COLO829 (cell line): ENCODE measurements around the gene PAQR8.
"Not testable (repeated sequence)": the region's sequence is repeated elsewhere in the genome, so short reads cannot be mapped to it uniquely, and the experiment has no call there.

ENCODE experiments used
- DNase-seq: peaks from one replicate; pipeline ENCODE4 v3.0.0; 2012; ENCODE audit warnings: low spot score

PAQR8 gene

GRCh38 chr6:52377538-52378221, 15.7 kb downstream of the PAQR8 start:
- no peak for DNase-seq

DNA sequence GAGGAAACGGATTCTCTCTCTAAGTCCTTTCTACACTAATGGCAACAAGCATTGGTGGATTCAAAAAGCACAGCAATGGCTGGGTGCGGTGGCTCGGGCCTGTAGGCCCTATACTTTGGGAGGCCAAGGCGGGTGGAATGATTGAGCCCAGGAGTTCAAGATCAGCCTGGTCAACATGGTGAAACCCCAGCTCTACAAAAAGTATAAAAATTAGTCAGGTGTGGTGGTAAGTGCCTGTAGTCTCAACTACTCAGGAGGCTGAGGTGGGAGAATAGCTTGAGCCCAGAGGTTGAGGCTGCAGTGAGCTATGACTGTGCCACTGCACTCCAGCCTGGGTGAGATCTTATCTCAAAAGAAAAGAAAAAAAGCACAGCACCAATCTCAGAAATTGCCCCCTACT, 19.3 kb downstream of the PAQR8 start:
- no peak for DNase-seq

DNA sequence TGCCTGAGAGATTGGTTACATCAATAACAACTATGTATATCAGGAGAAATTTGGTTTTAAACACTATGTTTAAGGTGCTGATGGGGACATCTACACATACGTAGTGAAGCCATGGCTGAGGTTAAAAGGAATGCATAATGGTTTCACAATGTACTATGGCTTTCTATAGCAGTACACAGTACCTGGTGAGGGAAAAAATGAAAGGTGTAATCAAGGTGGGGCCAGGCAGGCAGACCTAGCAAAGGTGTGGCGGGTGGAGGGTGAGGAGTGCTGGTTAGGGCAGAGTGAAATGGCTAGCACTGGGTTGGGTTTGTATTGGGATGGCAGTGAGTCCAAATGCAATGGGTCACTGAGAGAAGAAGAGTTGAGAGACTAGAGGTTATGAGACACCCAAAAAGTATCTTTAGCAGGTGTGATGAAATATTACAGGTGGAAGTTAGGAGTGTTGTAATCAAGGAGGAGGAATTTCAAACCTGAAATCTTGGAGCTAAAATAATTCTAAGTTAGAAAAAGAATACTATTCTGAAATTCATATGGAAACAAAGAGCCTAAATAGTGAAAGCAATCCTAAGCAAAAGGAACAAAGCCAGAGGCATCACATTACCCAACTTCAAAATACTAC, 22.3 kb downstream of the PAQR8 start:
- no peak for DNase-seq

GRCh38 chr6:52385074-52385473, 23.1 kb downstream of the PAQR8 start:
- DNase-seq: no peak

DNA sequence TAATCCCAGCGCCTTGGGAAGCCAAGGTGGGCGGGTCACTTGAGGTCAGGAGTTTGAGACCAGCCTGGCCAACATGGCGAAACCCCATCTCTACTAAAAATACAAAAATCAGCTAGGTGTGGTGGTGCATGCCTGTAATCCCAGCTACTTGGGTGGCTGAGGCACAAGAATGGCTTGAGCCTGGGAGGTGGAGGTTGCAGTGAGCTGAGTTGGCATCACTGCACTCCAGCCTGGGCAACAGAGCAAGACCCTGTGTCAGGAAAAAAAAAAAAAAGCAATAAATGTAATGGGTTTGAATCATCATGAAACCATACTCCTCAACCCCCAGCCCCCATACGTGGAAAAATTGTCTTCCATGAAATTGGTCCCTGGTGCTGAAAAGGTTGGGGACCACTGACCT, 26.2 kb downstream of the PAQR8 start:
- not testable (repeated sequence) for DNase-seq

- DNase-seq: no peak
Observed at GRCh38 chr6:52388790-52389189, 26.8 kb downstream of the PAQR8 start.

GRCh38 chr6:52389264-52389625, 27.3 kb downstream of the PAQR8 start:
- peak; percentile 25 for DNase-seq

DNA sequence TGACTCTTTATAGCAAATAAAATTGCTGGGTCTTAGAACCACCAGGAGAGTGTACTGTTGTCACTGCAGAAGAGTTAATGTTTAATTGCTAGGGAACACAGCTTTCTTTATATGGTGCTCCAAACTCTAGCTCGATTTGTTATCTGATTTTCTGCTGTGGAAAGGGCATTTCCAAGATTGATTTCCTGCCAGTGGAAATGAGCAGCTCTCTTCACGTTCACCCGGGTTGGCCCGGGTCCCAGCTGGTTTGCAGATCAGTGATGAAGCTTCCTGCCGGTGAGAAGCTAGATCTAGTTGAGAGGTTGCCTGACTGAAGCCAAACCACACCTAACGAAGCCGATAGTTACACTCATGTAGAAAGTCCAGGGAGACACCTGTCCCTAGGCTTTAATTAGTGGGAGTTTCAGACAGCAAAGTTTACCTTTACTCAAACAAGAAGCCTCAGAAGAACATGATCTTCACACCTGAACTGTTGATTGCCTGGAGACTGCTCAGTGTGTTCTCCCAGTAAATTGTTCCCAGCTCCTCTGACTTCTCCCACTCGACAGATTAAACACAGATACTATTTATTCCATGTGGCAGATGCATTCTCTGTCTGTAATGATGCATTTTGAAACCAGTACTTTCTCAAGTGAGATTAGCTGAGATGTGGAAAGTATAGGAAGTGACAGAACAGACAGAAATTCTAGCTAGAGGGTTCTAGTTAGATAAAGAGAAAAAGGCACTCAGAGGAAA, 27.8 kb downstream of the PAQR8 start:
- peak; percentile 75 for DNase-seq

GRCh38 chr6:52390361-52390727, 28.4 kb downstream of the PAQR8 start:
- DNase-seq: peak; percentile 75

DNA sequence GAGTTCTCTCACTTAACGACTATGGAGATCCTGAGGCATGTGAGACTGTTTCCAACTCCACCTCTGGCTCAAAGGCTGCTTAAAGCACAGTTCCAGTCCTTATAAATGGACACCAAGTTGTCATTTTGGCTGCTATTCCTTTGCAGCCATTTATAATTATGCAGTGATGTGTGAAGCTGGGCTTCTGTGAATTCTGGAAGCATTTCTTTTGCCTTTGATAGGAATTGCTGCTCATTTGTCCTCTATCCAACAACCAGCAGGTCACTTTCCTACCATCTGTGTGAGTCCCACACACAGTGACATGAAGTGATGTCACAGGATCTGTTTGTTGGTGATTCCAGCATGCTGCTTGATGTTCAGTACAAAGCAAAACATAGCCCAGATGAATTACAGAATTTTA, 29.6 kb downstream of the PAQR8 start:
- no peak for DNase-seq

DNA sequence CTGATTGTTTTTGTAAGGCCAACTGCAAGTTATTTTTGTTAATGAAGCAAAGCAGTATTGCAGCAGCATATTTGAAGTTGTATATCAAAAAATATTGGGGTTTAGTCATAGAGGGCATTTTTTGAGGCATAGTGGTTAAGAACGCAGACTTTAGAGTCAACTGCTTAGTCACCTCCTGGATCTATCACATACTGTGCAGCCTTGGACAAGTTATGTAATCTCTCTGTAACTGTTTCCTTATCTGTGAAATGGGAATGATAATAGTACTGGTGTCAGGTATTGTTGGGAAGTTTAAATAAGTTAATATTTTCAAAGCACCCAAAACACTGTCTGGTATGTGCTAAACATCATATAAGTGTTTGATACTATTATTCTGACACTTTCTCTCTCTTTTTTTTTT, 31.0 kb downstream of the PAQR8 start:
- no peak for DNase-seq

- no peak for DNase-seq
Observed at GRCh38 chr6:52393780-52394179, 31.8 kb downstream of the PAQR8 start.

DNA sequence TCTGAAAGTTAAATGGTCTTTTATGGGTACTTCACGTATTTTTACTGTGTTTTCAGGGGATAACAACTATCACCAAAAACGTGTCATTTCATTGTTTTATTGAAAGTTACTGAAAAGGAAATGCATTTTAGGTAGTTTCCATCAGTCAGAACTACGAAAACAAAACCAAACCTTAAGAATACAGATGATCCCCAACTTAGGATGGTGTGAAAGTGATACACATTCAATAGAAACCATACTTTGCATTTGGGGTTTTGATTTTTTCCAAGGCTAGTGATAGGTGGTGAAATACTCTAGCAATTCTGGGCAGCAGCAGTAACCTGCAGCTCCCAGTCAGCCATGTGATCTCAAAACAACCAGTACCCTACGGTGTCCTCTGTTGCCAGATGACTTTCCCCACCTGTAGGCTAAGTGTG, 32.3 kb downstream of the PAQR8 start:
- no peak for DNase-seq

- no peak for DNase-seq
Observed at GRCh38 chr6:52395969-52396368, 34.0 kb downstream of the PAQR8 start.

GRCh38 chr6:52399511-52400312, 37.8 kb downstream of the PAQR8 start:
- DNase-seq: peak; percentile 74

DNA sequence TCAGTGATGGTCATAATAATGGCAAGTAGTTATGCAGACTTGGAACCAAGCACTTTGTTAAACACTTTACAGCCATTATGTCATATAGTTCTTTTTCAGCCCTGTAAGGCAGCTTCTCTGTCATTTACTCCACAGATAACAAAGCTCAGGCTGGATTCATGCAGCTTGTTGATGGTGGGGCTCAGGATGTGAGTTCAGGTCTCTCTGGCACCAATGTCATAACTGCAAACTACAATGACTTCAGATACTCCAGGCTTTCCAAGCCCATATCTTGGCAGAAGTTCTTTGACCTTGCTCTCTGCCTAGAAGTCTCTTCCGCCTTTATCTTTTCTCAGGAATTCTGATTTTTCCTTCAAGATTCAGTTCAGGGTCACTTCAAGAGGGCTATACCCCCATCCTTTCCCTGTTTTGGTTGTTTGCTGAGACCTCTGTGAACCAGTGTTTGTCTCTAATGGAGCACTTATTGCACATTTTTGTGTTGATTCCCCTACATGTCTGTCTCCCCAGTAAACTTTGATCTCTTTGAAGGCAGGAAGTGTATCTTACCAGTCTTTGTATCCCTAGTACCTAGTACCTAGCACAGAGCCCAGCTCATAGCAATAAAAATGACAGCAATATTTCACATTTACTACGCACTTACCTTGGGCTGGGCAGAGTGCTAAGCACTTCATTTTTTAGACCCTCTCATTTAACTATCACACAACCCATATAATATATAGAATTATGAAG, 38.5 kb downstream of the PAQR8 start:
- no peak for DNase-seq

DNA sequence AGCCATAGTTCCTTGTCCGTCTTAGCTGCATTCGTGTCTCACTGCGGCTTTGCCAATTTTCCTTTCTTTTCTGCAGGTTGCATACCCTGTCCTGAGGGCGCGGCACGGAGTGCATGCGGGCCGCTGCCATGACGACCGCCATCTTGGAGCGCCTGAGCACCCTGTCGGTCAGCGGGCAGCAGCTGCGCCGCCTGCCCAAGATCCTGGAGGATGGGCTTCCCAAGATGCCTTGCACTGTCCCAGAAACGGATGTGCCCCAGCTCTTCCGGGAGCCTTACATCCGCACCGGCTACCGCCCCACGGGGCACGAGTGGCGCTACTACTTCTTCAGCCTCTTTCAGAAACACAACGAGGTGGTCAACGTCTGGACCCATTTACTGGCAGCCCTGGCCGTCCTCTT, 41.1 kb downstream of the PAQR8 start:
- no peak for DNase-seq

- DNase-seq: no peak
Observed at GRCh38 chr6:52403627-52404026, 41.7 kb downstream of the PAQR8 start.

DNA sequence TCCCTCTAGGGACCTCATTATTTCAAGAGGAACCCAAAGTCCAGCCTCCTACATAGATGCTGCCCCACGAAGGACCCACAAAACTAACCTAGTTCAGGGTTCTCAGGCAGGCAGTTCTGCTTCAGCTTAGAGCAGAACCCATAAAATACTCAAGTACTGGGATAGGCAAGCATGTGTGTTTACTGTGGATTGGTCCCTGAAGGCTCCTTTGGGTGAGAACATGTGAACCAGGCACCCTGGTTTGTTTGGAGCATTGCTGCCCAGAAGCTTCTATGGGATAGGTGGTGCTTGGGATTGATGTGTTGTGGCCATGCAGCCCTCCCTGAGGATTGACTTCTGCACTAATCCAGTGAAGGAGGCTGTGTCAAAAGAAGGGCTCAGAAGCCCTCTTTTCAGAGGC, 43.3 kb downstream of the PAQR8 start:
- no peak for DNase-seq

GRCh38 chr6:52407467-52407866, 45.5 kb downstream of the PAQR8 start:
- peak; percentile 91 for DNase-seq

GRCh38 chr6:52409499-52409898, 47.5 kb downstream of the PAQR8 start:
- no peak for DNase-seq

DNA sequence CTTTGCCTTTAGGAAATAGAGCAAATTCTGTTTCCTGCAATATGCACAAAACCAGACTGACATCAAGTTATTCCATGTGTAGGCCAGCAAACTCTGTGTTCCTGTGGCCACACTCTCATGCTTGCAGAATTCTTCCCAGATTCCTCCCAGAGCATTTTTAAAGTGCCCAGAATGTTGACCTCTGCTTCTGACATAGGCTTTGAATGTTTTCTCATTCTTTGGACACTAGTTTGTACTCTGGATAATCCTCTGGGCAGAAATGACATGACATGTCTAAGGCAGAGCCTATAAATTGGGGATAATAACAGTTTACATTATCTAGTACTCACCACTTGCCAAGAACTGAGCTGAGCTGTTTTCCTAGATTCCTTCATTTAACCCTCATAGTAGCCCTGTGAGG, 49.0 kb downstream of the PAQR8 start:
- no peak for DNase-seq
